Measurements from ENCODE around the gene EFCAB12.

Gene EFCAB12

DNA sequence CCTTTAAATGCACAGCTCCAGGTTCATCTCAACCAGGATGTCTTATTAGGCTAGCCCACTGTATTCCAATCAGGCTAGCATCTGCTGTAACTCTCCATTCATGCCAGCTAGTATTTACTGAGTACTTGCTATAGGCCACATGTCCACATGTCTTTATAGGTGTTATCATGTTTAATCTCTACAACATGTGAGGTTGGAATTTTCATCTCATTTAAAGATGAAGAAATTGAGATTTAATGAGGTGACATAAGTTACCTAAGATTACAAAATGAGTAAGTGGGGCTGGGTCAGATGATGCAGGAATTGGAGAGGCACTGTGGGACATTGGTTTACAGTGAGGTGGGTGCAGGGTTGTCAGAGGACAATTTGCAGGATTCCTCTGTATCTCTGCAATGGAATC, 14.5 kb upstream of the EFCAB12 start:
- DNase-seq: no peak

DNA sequence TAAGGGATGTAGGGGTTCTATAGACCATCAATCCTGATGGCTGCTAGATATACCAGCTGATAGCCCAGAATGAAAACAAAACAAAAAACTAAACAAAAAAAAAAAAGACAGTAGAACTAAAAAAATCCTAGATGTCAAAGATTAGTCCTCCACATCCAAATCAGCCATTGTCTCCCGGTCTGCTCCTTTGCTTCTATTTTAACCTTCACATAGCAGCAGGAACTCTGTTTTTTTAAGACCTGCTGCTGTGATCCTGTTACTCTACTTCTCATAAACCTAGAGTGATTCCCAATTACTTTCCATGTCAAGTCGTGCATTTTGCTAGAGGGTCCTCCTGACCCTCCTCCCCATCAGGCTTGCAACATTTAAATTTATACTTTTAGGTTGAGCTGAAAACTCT, 14.1 kb upstream of the EFCAB12 start:
- DNase-seq: no peak

DNA sequence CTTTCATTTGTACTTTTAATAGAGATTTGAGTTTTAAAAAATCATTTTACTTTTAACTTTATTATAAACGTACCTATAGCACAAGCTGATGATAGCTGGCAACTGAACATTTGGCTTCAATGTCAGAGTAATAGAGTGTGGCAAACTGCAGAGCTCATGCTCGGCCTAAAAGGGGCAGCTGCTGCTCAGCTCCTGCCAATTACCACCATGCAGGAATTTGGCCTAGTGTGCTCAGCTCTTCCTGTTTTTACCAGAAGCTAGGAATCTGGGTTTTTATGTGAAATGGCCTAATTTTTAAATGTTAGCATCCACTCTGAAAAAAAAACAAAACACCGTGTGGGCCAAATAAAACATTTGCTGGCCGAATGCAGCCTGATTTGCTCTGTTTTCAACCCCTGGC, 13.3 kb upstream of the EFCAB12 start:
- peak; percentile 11 for DNase-seq

DNA sequence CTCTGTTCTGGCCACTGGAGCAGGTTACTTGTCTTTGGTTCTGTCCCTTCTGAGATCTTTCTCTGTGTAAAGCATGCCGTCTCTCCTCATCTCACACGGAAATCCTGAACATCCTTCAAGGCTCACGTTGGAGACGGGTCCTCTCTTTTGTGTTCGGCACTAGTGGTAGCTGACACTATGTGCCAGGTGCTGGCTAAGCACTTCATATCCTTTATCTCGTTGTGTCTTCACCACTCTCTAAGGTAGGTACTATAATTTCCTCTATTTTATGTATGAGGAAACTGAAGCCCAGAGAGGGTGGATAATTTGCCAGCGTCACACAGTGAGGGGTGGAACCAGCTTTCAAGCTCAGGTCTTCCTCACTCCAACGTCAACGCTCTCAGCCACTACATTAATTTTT, 12.8 kb upstream of the EFCAB12 start:
- peak; percentile 13 for DNase-seq

DNA sequence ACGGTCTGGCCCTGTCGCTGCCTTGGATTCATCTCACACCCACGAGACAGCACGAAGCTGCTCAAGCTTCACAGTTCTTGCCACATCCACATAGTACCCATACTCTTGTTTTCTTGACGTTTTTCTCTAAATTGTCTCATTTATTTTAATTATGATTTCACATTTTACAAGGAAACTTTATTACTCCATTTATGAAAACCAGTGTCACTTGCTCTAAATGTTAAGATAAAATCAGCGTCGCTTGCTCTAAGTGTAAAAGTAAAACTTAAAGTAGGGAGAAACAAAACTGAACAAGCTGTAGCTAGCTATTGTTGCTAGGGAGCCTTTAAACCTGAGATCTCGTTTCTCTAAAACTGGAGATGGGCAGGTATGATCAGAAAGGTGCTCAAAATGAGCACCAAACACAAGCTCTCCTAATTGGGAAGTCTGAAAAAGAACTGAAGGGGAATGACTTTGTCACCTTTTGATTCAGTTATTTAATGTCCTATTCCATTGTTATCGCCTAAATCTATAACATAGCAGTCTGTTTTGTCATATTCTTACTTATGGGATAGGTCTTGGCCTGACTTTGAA, 12.3 kb upstream of the EFCAB12 start:
- peak; percentile 18 for DNase-seq

DNA sequence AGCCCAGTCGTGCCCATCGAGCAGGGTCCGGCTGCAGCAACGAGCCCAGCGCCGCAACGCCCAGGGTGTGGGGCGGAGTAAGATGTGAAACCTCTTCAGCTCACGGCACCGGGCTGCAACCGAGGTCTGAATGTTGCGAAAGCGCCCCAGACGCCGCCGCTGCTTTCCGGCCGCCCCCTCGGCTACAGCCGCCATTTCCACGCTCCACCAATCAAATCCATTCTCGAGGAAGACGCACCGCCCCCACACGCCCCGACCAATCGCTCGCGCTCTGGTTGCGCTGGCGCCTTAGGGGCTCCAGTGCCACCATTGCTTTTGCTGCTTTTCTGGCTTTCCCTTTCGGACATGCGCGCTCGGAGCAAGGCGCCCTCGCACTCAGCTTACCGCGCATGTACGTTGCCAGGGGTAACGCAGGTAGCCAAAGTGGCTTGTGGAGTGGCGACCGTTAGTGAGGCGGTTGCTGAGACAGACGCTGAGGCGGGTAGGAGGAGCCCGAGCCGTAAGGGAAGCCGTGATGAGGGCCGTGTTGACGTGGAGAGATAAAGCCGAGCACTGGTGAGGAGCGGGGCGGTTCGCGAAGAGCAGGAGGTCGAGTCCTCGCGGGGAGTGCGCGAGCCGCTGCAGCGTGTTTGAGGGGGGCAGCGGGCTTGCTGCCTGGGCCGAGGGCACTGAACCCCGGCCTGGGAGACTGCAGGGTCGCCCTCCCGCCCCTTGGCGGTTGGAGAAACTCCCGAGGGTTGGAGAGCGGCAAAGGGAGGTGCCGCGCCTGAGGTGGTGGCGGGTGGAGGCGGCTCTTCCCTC, 11.6 kb upstream of the EFCAB12 start, which contains the start of the genes IFT122 and MBD4:
Gene IFT122 (plus strand): TSS at position 408 of the 801 bp plus-strand sequence. CDS start 107 bp downstream, at position 515.
Gene MBD4 (minus strand): TSS at position 132 of the 801 bp plus-strand sequence. CDS start 115 bp downstream, at position 17.
- peak; percentile 98 for DNase-seq

DNA sequence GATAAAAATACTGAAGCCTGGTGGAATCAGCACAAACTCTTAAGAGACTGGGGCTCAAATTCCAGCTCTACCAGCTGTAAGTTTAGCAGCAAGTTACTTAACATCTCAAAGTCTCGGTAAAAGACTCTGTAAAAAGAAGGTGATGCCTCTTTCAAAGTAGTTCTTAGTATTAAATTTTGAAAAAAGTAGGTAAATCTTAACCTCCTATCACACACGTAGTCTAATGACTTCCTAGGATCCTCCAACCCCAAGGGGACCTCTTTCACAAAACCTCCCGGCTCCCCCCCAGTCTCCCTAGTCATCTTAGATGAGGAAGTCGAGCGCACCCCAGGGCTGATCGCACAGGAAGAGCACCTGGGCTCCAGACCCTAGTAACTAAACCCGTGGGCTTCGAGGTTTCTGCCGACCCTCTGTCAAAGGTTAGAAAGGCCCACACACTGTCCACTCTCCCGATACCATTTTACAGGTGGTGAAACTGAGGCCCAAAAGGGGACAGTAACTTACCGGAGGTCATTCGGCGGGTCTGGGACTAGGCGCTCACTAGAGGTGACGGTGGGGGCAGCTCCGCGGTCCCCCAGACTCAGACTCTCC, 10.9 kb upstream of the EFCAB12 start:
- DNase-seq: peak; percentile 58

DNA sequence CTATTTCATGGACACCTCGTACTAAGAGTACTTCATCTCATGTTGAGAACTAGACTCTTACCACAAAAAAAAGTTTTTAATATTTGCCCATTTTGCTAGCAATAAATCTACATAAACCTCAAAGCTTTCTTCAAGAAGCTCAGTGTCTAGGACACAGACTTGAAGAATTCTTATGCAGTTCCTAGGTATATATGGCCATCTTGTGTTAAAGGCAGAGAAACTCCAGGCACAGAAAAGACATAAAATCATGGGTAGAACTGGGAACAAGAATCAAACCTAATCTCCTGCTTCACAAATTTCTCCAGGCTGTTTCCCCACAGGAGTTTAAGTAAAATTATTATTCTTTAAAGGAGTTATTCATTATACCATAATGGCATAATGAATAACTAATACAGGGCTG, 6.9 kb upstream of the EFCAB12 start:
- DNase-seq: no peak

DNA sequence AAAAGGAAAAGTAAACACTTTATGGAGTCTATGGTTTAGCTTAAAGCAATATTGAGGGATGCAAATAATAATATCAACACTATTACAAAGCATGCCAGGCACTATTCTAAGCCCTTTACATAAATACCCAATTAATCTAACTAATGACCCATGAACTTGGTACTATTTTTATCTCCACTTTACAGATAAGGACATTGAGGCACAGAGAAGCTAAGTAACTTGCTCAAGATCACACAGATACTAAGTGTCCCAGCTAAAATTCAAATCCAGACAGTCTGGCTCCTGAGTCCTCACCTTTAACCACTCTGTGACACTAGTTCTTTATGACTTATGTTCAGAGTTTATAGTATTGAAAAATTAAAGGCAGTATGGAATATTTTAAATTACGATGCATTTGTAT, 5.7 kb upstream of the EFCAB12 start:
- DNase-seq: no peak

DNA sequence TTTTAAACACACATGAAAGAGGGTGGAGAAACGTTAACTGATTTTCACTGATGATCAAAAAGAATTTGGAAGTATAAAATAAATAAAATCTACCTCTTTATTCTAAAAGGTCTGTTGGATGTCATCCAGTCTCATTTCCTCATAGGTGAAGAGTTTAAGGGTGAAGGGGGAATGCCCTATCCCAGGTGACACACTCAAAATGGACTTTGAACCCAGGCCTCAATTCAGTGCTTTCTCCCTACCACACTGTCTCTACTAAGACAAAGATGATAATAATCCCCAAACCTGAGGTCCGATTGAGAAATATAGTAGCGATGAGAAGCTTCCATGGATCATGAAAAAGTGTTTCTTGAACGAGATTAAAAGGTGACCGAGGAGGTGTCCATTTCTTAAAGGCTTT, 5.1 kb upstream of the EFCAB12 start:
- no peak for DNase-seq

DNA sequence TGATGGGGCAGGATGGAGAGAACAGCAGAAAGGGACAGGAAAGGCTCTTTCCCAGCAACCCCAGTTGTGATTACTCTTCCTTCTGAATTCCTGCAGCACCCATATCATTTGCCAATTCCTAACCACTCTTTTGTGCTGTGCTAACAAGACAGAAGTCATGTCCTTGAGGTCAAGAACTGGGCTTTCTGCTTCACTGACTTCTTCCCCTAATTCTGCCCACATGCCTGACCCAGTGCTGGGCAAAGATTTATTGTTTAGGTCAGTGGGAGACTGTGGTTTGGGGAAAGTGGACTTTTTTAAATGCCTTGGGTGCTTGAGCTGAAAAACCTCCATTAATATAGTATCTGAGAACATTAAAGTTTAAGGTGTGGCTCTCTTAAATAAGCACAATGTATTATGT, 4.2 kb upstream of the EFCAB12 start:
- DNase-seq: no peak

DNA sequence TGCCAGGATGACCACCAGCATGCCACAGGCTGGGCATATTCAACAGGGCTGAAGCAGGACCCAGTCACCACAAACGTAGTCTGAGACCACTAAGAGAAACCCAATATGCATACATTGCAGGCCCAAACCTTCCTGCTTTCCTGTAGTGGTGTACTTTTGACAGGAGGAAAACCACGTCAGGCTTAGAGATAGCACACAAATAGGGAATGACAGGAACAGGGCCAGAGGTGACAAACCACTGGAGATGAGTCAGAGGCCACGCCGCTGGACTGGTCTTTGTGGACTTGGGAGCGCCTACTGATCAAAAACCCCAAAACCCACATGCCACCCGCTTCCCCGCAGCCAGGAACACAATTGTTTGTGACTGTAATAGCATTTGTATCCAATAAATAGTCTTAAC, 3.6 kb upstream of the EFCAB12 start:
- DNase-seq: no peak

DNA sequence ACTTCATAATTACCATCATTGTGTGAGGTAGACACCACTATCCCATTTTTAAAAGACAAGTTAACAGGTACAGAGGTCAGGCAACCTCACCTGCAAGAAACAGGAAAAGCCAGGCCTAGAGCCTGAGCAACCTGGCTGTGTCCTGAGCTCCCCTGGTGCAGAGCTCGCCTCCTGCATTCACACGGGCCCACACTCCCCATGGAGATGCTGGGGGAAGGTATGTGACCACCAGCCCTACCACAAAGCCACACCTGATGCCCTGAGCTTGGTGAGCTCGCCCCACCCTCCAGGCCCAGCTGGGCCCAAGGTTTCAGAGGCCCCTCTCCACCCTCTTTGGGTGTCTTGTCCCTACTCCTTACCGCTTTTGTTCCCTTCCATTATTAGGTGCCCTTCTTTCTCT, 1.2 kb upstream of the EFCAB12 start:
- peak; percentile 7 for DNase-seq

DNA sequence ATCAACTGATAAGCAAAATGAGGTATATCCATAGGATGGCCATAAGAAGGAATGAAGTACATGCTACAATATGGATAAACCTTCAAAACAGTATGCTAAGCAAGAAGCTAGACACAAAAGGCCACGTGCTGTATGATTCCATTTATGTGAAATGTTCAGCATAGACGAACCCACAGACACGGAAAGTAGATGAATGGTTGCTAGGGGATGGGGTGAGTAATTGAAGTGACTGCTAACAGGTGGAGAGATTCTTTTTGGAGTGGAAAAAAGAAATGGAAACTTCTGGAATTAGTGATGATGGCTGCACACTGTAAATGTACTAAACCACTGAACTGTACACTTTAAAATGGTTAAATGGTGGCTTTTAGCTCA, 630 bp upstream of the EFCAB12 start:
- peak; percentile 32 for DNase-seq

DNA sequence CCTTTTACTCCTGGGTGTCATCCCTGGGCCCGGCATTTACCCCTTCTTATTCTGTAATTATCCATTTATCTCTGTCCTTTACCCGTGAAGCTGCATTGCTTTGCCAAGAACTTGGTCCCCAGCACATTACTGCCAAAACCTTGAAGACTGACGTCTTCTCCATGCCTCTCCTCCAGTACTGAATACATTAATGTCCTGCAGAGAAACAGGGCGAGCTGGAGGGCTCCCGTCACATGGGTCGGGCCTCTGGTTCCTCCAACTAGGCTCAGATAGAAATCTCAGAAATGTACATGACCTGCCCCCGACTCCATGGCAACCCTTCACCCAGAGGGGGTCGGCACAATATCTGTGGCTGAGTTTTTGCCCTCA, 445 bp downstream of the EFCAB12 start:
- peak; percentile 18 for DNase-seq

DNA sequence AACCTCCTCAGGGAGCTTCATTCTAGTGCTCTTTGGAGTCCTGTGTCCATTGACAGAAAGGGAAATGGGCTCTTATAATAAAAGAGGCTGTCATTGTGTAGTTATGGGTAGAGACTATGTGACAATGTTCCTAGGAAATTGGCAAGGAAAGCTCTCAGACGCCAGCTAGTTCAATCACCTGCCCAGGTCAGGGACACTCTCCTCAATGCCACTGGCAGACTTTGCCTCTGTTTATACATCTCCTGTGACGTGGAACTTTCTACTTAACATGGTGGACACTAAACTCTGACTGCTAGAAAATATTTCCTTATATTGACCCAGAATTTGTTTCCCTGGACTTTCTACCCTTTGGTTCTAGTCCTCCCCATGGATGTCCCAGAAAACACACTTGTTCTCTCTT, 2.8 kb downstream of the EFCAB12 start:
- DNase-seq: no peak

DNA sequence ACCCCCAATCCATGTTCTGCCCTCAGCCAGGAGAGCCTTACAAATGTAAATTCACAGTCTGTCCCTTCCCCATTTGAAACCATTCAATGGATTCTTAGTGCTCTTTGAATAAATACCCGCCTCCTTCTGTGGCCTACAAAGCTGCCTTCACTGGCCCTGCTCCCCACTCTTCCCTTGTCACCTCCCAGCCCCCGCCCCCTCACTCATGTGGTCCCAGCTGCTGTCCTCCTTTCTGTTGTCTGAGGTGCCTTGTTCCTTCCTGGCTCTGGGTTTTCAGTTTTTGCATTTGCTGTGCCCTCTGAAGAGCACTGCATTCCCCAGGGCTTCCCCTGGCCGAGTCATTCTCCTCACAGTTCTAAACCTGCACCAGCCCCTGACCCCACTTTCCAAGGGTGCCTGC, 3.2 kb downstream of the EFCAB12 start:
- DNase-seq: no peak

DNA sequence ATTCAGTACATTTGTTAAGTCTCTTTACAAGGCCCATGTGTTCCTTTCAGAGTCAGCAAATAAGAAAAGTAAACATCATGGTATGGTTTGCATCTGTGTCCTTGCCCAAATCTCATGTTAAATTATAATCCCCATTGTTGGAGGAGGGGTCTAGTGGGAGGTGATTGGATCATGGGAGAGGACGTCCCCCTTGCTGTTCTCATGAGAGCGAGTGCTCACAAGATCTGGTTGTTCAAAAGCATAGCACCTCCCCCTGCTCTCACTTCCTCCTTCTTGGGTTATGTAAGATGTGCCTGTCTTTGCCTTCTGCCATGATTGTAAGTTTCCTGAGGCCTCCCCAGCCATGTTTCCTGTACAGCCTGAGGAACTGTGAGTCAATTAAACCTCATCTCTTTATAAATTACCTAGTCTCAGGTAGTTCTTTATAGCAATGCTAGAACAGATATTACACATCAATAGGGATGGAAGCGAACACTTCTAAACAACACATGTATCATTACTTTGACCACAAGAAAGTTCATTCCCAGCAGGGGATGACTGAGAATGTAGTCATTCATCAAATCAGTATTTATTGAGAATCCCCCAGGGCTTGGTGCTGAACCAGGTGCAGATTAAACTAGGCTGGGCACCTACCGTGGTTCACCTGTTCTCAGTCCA, 4.1 kb downstream of the EFCAB12 start:
- DNase-seq: peak; percentile 36

DNA sequence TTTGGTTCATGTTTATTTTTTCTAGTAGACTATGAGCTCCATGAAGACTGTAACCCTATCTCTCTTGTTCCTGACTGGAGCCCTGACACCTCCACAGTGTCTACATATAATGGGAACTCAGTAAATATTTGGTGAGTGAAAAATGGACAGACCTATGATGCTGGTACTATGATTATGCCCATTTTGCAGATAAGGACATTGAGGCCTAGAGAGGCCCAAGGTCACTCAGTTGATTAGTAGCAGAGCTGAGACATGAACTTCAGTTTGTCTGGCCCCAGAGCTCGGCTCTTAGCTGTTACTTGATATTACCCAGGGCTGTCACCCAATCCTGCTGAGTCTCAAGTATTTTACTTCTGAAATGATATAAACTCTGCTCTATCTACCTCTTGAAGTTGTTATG, 5.5 kb downstream of the EFCAB12 start:
- no peak for DNase-seq

DNA sequence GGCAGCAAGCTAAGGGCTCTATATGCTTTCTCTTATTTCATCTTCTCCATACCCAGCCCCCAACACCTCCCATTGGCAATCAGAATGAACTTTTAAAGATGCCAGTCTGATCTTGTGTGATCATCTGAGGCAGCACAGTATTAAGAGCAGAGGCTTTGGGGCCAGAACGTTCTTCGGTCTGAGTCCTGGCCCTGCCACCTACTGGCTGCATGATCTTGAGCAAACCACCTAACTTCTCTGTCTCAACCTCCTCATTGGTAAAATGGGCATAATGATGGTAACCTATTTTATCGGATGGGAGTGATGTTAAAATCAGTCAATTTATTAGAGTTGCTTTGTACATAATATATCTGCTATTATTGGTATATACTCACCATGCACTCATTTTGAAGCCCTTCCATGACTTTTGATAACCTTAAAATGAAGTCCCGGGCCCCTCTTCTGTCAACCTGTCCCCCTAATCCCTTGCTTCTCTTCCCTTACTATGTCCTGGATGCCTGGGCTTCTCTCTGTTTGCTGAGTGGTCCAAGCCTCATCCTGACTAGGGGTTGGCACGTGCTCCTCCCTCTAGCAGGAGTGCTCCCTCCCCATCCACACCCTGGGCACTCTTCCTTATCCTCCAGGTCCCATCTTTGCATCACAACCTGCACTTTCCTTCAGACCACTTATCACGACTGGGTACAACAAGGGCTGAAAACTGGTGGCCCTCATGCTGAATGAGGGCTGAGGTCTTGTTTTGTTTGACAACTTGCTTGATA, 6.3 kb downstream of the EFCAB12 start:
- no peak for DNase-seq

DNA sequence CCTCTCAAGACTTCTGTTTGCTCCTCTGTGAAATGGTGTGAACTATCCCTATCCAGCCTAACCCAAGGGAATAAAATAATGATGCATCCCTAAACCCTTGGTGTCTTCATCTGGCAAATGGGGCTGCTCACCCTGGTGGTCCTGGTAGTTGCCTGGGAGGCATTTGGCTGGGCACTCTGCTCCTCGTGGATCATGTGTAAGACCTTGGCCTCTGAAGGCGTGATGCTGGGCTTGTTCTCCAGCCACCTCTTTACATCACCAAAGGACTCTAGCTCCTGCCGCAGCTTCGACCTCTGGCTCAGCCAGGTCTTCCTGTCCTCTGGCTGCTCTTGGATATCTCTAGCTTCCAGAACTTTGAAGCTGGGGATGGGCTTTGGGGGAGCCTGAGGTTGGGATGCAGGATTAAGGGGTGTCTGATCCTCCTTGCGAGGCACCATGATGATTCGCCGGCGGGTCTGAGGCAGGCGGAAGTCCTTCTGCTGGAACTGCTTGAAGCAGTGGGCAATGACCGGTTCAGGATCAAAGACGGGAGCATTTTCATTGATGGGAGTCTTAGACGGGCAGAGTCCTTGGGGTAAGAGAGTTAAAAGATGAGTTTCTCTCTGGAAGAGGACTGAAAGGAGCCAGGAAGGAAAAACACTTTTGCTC, 7.1 kb downstream of the EFCAB12 start:
- DNase-seq: no peak

DNA sequence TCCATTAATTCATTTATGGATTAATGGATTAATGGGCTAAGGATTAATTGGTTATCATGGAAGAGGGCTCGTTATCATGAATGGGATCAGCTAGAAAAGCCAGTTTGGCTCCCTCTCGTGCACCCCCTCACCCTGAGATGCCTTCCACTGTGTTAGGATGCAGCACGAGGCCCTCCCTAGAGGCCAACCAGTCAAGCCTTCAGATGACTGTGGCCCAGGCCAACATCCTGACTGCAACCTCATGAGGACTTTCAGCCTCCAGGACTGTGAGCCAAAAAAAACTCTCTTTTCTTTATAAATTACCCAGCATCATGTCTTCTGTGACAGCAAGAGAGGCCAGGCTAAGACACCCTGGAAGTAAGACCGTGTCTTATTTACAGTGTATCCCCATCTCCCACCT, 9.0 kb downstream of the EFCAB12 start:
- DNase-seq: no peak

Measured in NCI-H69 (cell line).